Stimulated activated CD8-positive, alpha-beta memory T cell treated with anti-CD3 and anti-CD28 coated beads, Interleukin-7, amount 100 ng/mL, for 1 hour (primary cell): ENCODE results near the gene FGGY.
"Not testable (repeated sequence)": the region's sequence is repeated elsewhere in the genome, so short reads cannot be mapped to it uniquely, and the experiment has no call there.

ENCODE experiments used
- DNase-seq, 2 donors: peaks; one replicate each; pipeline ENCODE4 v3.0.0-alpha.2; 2020; ENCODE audit warnings: low read depth in 2 of 2

Gene FGGY

GRCh38 chr1:59296358-59297256, at the start of gene FGGY:
FGGY (plus strand) TSS chr1:59297094; CDS start chr1:59321550, 24,456 bp downstream.
- peak; percentile 64 to 65 for DNase-seq

- no peak for DNase-seq
Measured at GRCh38 chr1:59248758-59249157, 48.1 kb upstream of the FGGY start.

GRCh38 chr1:59249396-59250137, 47.3 kb upstream of the FGGY start:
- no peak for DNase-seq

- not testable (repeated sequence) for DNase-seq
Measured at GRCh38 chr1:59251061-59251460, 45.8 kb upstream of the FGGY start.

- DNase-seq: not testable (repeated sequence)
Measured at GRCh38 chr1:59256429-59256828, 40.5 kb upstream of the FGGY start.

GRCh38 chr1:59258412-59259032, 38.4 kb upstream of the FGGY start:
- DNase-seq: no peak

GRCh38 chr1:59261537-59261936, 35.4 kb upstream of the FGGY start:
- DNase-seq: no peak

- DNase-seq: no peak
Measured at GRCh38 chr1:59262631-59263030, 34.3 kb upstream of the FGGY start.

- no peak for DNase-seq
Measured at GRCh38 chr1:59263111-59263510, 33.8 kb upstream of the FGGY start.

- DNase-seq: no peak
Measured at GRCh38 chr1:59265622-59266021, 31.3 kb upstream of the FGGY start.

GRCh38 chr1:59266180-59266926, 30.5 kb upstream of the FGGY start:
- DNase-seq: no peak

- no peak for DNase-seq
Measured at GRCh38 chr1:59266927-59267293, 30.0 kb upstream of the FGGY start.

GRCh38 chr1:59268406-59268805, 28.5 kb upstream of the FGGY start:
- no peak for DNase-seq

GRCh38 chr1:59271561-59272260, 25.2 kb upstream of the FGGY start:
- DNase-seq: no peak

- DNase-seq: no peak
Measured at GRCh38 chr1:59272507-59272906, 24.4 kb upstream of the FGGY start.

- DNase-seq: no peak
Measured at GRCh38 chr1:59276439-59276851, 20.4 kb upstream of the FGGY start.

GRCh38 chr1:59278780-59279354, 18.0 kb upstream of the FGGY start:
- no peak for DNase-seq

- no peak for DNase-seq
Measured at GRCh38 chr1:59279645-59280044, 17.2 kb upstream of the FGGY start.

GRCh38 chr1:59282951-59283350, 13.9 kb upstream of the FGGY start:
- DNase-seq: no peak

- DNase-seq: no peak
Measured at GRCh38 chr1:59285691-59286090, 11.2 kb upstream of the FGGY start.

GRCh38 chr1:59288046-59288445, 8.8 kb upstream of the FGGY start:
- DNase-seq: no peak
